Renal cortex interstitium (tissue), 11 donors: ENCODE measurements around the gene ZNF426. TPM values are rescaled to one million over a fixed set of nuclear protein-coding genes. Genes with fewer than 3 reads are reported as not detected.

ENCODE experiments used
- DNase-seq, 11 donors: peaks; one replicate each; pipeline ENCODE4 v3.0.0-alpha.2; 2013; ENCODE audit warnings: low read depth in 9 of 11, low spot score in 4 of 11; ENCODE audit errors: extremely low read depth in 1 of 11
- polyA plus RNA-seq, 3 donors: library from polyadenylated mRNA; unstranded; fragments of 120-200 nt; gene quantifications; one replicate each; pipeline ENCODE4 v1.2.1, GENCODE V29; 2013; ENCODE audit not compliant: insufficient read length in 3 of 3

ZNF426 gene
- polyA plus RNA-seq, 3 donors, result 20.3 to 25.0 (median 24.4) TPM

GRCh38 chr19:9528757-9529336 is 9.6 kb downstream of the ZNF426 start:
- DNase-seq, result no peak

DNA sequence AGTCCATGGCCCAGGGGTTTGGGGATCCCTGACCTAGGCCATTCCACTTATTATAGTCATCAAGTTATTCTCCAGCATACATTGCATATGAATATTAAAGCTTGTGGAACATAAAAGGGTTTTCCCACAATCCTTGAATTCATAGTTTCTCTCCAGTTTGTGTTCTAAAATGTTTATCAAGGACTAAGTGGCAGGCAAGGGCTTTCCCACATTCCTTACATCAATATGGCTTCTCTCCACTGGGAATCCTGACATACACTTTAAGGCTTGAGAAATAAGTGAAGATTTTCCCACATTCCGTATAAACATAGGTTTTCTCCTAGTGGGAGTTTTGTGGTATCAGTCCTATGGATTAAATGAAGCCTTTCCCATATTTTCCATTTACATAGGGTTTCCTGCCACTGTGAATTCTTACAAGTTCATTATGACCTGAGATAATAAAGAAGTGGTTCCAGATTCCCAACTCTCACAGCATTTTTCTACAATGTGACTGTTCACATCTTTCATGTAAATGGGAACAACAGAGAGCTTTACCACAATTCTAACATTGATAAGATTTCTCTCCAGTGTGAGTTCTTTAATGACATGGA is 14.5 kb downstream of the ZNF426 start:
- DNase-seq, result no peak

DNA sequence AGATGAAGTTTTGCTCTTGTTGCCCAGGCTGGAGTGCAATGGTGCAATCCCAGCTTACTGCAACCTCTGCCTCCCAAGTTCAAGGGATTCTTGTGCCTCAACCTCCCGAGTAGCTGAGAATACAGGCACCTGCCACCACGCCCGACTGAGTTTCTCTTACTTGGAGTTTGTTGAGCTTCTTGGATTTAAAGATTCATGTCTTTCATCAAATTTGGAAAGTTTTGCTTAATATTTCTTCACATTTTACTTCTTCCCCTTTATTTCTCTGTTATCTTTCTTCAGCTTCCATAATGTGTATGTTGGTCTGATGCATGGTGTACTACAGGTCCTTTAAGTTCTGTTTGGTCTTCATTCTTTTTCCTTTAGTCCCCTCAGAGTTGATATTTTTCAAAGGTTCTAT is 31.2 kb downstream of the ZNF426 start:
- DNase-seq, result no peak

- DNase-seq, result no peak
Observed at GRCh38 chr19:9500796-9501195, 37.6 kb downstream of the ZNF426 start.

- peak in 1 of 11 donors; percentile 4 for DNase-seq
Observed at GRCh38 chr19:9498183-9498902, 40.1 kb downstream of the ZNF426 start, which contains the start of gene ZNF560. Gene ZNF560, minus strand, starts transcription at chr19:9498616. Its CDS starts 23,303 bp downstream, at chr19:9475313.

GRCh38 chr19:9494096-9494495 is 44.3 kb downstream of the ZNF426 start:
- DNase-seq, result no peak

DNA sequence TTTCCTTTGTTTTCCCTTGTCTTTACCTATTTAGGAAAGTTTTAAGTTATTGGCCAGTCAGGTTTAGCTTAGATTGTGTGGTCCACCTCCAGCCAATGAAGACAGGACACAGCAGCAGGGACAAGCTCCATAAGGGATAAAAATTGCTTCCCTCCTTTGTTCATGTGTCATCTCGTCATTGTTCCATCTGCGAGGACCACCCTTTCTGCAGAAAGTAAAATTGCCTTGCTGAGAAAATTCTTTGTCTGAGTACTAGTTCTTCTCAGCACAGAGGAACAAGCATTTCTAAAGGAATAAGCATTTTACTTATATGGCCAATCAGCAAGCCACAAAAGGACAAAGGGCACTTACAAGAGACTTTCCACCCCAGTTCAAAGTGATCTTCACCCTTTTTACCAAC is 51.4 kb downstream of the ZNF426 start:
- DNase-seq, result no peak

- no peak for DNase-seq
Observed at GRCh38 chr19:9485140-9485539, 53.3 kb downstream of the ZNF426 start.

- no peak for DNase-seq
Observed at GRCh38 chr19:9474975-9475374, 63.5 kb downstream of the ZNF426 start.

Other genes with a start within 250 kb of the ZNF426 start
- 1 to 10 TPM; 6.7 to 7.4 (median 7.1) TPM for gene ZNF699, start 228.8 kb downstream of the ZNF426 start, polyA plus RNA-seq
- gene ZNF559, start 214.5 kb downstream of the ZNF426 start, polyA plus RNA-seq, result 10 to 100 TPM; 56.7 to 72.3 (median 65.9) TPM
- 10 to 100 TPM; 10.0 to 14.0 (median 13.9) TPM for gene ZNF177, start 175.6 kb downstream of the ZNF426 start, polyA plus RNA-seq
- gene ZNF266, start 103.1 kb downstream of the ZNF426 start, polyA plus RNA-seq, result 10 to 100 TPM; 36.3 to 67.1 (median 38.1) TPM
- under 1 TPM; 0.56 to 0.93 (median 0.67) TPM for gene ZNF560, start 40.0 kb downstream of the ZNF426 start, polyA plus RNA-seq
- 10 to 100 TPM; 14.7 to 30.5 (median 20.6) TPM for gene ZNF121, start 45.9 kb upstream of the ZNF426 start, polyA plus RNA-seq
- gene ZNF561, start 82.6 kb upstream of the ZNF426 start, polyA plus RNA-seq, result 10 to 100 TPM; 49.3 to 62.8 (median 62.5) TPM
- 10 to 100 TPM; 25.7 to 26.7 (median 26.4) TPM for gene ZNF562, start 136.5 kb upstream of the ZNF426 start, polyA plus RNA-seq
- 10 to 100 TPM; 20.1 to 33.0 (median 20.5) TPM for gene ZNF846, start 230.1 kb upstream of the ZNF426 start, polyA plus RNA-seq